A673 (cell line): ENCODE measurements around the gene HSP90AB1.

Experiments
- CTCF ChIP-seq: fragments of 300-800, 200-600 bp; sonication (generic); conservative IDR thresholded peaks from 2 replicates; pipeline ENCODE4 v1.5.1; 2017; ENCODE audit warnings: low read depth, mild to moderate bottlenecking, antibody characterized with exemption, low read length, moderate library complexity, mixed read lengths
- EZH2 ChIP-seq: fragments of 200-600 bp; sonication (generic); IDR thresholded peaks from 2 replicates; pipeline ENCODE4 v1.6.1; 2017; ENCODE audit warnings: borderline replicate concordance, low read depth, mild to moderate bottlenecking, mixed read lengths, antibody characterized with exemption, low read length; ENCODE audit not compliant: poor library complexity, severe bottlenecking

DNA sequence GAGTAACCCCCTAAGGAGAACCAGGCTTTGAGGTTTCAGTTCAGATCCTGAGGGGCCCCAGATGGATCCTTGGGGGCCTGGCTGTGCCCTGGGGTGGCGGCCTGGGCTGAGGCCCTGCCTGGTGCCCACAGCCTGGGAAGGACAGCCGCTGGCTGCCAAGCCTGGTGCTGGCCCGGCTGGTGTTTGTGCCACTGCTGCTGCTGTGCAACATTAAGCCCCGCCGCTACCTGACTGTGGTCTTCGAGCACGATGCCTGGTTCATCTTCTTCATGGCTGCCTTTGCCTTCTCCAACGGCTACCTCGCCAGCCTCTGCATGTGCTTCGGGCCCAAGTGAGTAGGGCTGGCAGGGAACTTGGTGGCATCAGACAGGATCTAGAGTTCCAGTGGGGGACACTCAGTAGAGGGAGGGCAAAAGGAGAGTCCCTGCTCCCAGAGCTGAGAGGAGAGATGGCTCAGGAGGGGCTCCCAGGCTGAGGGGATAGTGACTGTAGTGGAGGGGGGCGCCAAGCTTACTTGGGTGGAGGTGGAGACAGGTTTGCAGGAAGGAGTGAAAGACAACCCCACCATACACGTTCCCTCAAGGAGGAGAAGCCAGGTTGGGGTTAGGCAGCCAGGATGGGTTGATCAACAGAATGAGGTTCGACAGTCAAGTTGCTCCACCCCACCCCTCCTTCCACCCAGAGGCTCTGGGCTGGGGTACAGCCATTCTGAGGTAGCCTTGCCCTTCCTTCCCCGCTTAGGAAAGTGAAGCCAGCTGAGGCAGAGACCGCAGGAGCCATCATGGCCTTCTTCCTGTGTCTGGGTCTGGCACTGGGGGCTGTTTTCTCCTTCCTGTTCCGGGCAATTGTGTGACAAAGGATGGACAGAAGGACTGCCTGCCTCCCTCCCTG lies 14.0 kb upstream of the HSP90AB1 start:
- TF ChIP-seq CTCF = no peak
- TF ChIP-seq EZH2 = no peak
